CD1c-positive myeloid dendritic cell (primary cell): ENCODE results near the gene GRIK5.

Experiments
- DNase-seq: peaks from one replicate; pipeline ENCODE4 v3.0.0-alpha.2; 2016; ENCODE audit errors: extremely low spot score

The GRIK5 gene

DNA sequence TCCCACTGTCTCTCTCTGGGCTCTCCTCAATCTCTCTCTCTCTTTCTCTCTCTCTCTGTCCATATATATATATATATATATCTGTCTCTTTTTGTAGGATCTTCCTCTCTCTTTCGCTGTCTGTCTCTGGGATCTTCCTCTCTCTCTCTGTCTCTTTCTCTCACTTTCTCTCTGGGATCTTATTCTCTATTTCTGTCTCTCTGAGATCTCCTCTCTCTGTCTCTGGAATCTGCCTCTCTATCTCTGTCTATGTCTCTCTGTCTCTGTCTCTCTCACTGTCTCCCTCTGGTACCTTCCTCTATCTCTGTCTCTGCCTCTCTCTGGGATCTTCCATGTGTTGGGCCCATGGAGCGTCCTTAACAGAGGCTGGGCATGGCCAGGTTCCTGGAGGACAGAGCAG, 79.4 kb downstream of the GRIK5 start:
- DNase-seq = no peak

GRCh38 chr19:41990028-41990427, 80.0 kb downstream of the GRIK5 start:
- no peak for DNase-seq

GRCh38 chr19:41988947-41989346, 81.1 kb downstream of the GRIK5 start:
- no peak for DNase-seq

- no peak for DNase-seq
These were observed 82.7 kb downstream of the GRIK5 start for GRCh38 chr19:41987141-41987860.

- DNase-seq = no peak
These were observed 85.0 kb downstream of the GRIK5 start for GRCh38 chr19:41984961-41985360.

GRCh38 chr19:41981724-41982123, 88.3 kb downstream of the GRIK5 start:
- no peak for DNase-seq

DNA sequence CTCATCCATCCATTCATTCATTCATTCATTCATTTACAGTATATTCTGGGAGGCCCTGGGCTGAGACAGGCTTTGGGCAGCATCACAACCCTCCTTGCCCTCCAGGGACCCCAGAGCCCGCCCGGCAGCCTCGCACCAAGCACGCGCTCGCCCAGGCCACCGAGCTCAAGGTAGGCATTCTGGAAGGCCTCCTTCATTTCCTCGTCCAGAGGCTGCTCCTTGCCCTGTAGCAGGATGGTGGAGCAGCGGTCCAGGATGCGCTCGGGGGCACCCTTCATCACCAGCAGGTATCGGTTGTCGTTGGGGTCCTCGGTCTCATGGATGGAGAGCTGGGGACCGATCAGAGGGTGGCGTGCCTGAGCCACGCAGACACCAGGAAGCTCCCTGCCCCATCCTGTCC, 91.5 kb downstream of the GRIK5 start:
- DNase-seq = no peak

GRCh38 chr19:41977916-41978315, 92.1 kb downstream of the GRIK5 start:
- DNase-seq = no peak

- DNase-seq = no peak
These were observed 95.4 kb downstream of the GRIK5 start for GRCh38 chr19:41974652-41975051.

DNA sequence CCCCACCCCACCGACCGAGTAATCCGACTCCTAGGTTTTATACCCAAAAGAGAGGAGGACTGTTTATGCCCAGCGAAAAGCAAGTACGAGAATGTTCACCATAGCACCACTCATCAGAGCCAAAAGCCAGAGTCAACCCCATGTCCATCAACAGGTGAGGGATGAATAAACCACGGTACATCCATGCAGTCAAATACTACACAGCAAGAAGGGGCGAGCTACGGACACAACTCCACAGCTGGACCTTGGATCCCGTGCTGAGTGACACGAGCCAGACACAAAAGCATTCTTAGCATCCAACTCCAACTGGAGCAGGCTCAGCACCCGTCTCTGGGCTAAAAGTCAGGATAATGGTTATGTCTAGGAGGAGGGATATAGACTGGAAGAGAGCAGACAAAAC, 98.6 kb downstream of the GRIK5 start:
- DNase-seq = no peak

GRCh38 chr19:41969772-41970458, 100.1 kb downstream of the GRIK5 start:
- DNase-seq = no peak

DNA sequence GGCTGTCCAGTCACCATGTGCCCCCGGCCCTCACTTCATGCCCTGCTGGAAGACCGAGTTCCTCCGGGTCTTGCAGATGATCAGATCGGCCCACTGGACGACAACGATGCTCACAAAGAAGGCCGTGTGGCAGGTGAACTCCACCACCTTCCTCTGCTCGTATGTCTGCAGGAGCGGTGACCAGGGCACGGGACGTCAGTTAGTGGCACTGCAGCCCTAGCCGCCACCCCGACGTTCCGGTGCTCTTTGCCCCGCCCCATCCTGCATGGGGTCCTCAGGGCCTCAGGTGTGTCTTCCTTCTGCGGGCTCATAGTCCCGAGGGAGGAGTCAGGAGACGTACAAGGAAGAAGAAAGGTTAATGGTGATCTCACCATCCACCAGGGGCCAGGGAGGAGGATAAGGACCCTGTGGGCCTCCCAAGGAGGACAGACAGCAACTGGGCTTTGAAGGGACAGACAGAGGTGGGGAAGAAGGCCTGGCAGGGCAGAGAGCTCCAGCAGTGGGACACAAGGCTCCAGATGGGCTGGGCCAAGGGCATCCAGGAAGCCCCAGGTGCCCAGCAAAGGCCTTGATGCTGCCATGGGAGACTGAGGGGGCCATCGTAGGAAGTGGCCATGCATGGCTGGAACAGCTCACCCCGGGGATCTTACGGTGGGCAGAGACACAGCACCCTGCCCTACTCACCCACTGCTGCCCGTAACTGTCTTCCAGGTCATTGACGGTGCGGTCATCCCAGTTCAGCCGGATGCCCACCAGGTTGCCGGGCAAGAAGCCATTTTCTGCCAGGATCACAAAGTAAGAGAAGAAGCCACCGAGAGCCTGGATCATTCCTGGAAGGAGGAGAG, 101.0 kb downstream of the GRIK5 start:
- no peak for DNase-seq

DNA sequence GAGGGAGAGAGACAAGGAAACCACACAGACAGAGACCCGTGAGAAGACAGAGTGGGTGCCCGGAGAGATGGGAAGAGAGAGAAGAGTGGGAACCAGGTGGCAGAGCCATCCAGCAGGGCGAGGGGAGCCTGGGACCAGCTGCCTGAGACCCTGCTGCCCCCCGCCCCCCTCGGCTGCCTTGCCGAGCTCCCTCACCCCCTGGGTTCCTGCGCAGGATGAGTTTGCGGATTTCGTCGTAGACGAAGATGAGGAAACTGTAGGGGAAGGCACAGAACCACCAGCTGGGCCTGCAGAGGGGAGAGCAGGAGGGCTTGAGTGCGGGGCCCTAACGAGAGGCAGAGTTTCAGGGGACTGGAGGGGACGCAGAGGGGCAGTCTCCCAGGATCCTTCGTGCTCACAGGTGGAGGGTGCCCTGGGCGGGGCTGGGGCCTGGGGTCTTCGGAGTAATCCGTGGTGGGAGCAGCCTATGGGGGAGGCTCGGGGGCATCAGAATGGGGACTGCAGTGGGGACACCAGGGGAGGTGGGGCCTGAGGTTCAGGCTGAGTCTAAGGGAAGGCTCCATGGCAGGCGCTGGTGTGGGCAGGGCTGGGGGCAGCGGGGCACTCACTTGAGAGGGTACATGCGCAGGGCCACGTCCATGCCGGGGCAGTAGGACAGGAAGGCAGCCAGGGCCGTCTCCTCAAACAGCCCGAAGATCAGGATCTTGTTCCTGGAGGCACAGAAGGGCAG, 102.8 kb downstream of the GRIK5 start:
- DNase-seq = no peak

DNA sequence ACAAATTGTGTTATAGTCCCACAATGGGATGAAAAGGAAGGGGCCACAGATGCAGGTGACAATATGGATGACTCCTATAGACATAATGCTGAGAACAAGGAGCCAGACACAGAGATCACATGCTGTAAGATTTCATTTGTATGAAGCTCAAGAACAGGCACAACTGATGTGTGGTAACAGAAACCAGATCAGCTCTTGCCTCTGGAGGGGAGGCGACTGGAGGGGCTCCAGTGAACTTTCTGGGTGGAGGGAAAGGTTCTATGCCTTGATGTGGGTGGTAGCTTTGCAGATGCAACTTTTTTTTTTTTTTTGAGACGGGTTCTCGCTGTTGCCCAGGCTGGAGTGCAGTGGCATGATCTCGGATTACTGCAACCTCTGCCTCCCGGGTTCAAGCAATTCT, 104.9 kb downstream of the GRIK5 start:
- no peak for DNase-seq

GRCh38 chr19:41960973-41961372, 109.0 kb downstream of the GRIK5 start:
- no peak for DNase-seq

- peak; percentile 86 for DNase-seq
These were observed 110.7 kb downstream of the GRIK5 start, which contains the start of gene RABAC1 for GRCh38 chr19:41959056-41960053. Gene RABAC1, minus strand, starts transcription at chr19:41959321. Its CDS starts 29 bp downstream, at chr19:41959292.

DNA sequence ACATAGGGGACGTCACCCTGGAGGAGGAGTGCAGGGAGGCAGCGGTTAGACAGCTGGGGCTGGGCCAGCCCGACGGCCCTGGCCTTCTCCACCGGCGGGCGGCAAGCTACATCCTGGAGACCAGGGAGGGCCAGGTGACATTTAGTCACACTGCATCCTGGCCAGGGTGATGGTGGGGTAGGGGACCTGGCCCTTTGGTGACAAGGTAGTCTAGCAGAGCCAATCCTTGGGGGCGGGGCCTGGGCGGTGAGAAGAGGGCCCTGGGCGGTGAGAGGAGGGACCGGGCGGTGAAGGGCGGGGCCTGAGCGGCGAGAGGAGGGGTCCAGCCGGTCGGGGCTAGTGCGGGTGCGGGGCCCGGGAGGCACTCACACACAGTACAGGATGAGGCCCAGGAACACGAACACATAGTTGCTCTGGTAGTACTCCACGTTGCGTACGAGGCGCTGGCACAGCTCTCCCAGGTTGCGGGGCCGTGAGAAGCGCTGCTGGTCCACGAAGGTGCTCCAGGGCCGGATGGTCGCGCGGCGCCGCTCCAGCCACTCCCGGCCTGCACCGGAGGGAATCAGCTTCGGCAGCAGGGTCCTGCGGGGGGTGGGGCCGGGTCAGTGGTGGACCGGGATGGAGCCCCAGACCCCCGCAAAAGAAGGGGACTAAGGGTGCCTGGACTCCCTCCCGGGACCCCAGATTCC, 111.5 kb downstream of the GRIK5 start:
- DNase-seq = peak; percentile 50

DNA sequence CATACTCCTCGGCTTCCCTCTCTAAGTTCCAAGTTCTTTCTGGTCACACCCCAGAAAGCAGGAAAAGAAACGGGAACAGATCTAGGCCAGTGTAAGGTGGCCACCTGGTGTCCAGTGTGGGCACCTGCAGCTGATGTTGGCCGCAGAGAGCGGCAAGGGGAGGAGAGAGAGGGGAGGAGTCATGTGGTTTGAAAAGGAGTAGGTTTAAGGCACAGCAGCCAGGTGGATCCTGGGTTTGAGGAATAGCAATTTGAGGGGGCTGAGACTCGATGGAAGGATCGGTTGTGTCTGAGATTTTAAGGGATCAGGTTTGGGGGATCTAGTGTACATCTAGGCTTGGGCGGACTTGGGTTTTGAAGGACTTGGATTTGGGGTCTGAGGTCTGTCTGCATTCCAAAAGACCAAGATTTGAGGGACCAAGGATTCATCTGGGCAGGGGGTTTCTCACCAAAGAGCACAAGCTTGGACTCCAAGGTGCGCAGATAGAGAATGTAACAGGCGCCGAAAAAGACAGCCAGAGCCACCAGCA, 112.1 kb downstream of the GRIK5 start:
- peak; percentile 79 for DNase-seq

DNA sequence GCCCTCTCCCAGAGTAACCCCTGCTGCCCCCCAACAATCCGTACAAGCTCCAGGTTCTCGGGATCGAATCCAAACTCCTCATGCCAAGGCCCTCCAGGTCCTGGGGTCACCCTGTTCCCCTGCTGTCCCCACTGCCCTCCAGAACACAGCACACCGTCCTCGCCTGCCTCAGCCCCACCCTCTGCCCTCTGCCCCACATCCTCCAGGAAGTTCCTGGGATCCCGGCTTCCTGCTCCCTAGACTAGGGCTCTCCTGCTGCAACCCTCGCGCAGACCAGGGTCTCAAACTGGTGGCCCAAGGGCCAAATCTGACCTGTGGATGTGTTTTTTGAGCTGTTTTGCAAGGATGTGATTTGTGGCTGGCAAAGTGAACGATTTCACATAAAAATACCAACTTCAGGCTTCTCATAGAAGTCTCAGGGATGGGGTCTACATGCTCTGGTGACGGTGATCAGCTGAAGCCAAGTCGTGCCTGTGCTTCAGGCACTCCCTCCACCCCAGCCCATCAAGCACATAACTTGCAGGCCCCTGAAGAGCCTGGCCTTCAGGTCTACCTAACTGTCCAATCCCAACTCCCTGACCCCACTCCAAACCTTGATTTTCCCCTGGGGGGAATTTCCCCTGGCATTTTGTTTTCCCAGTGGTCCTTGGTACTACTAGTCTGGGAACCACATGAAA, 112.7 kb downstream of the GRIK5 start:
- no peak for DNase-seq
